ENCODE measurements around the gene GTPBP10.

The GTPBP10 gene

GRCh38 chr7:90412458-90413184 lies 66.1 kb downstream of the GTPBP10 start:
- Histone ChIP-seq H3K9ac (ENCODE audit: low read depth, low read length, poor library complexity) (no peak overlapping the region), H2BK5ac (ENCODE audit: low read length) (no peak overlapping the region), H3K79me1 (ENCODE audit: low read depth, low read length) (peaks cover 2% of the 10 kb centered on the region), H2BK120ac (ENCODE audit: low read depth, low read length) (no peak overlapping the region), H3K27me3 (ENCODE audit: control insufficient read depth in 3 of 3, insufficient read depth in 3 of 3, low read depth in 1 of 3, low read length in 3 of 3) (no peaks in the 10 kb centered on the region), H2BK15ac (ENCODE audit: low read length) (no peak overlapping the region), H3K27ac (replicated peaks; ENCODE audit: low read length) (no peak overlapping the region), H4K91ac (ENCODE audit: low read depth, low read length, poor library complexity) (no peak overlapping the region), H3K9me3 (replicated peaks in 1 of 2; ENCODE audit: control insufficient read depth in 2 of 2, insufficient read depth in 1 of 2, low read depth in 1 of 2, low read length in 2 of 2) (peaks cover 0 to 2% of the 10 kb centered on the region in 2 donors), H4K8ac (ENCODE audit: low read depth, low read length) (no peak overlapping the region), H3K14ac (ENCODE audit: low read length) (no peak overlapping the region), H3K4me1 (ENCODE audit: control insufficient read depth in 2 of 2, insufficient read depth in 1 of 2, low read depth in 1 of 2, low read length in 2 of 2) (no peaks in the 10 kb centered on the region), H3K18ac (ENCODE audit: low read length) (no peak overlapping the region), H3K36me3 (replicated peaks in 1 of 2; ENCODE audit: control insufficient read depth in 2 of 2, insufficient read depth in 2 of 2, low read length in 2 of 2) (peaks cover 9 to 74% of the 10 kb centered on the region in 2 donors), H3K4me2 (ENCODE audit: insufficient read depth, low read length, poor library complexity, severe bottlenecking) (no peak overlapping the region), H2AFZ (ENCODE audit: low read length) (no peak overlapping the region), H2BK12ac (ENCODE audit: low read length) (no peak overlapping the region), H2AK5ac (ENCODE audit: low read depth, low read length) (no peak overlapping the region), H3K4me3 (ENCODE audit: low read length in 2 of 2) (peak overlapping the region in 1 of 2 donors; percentile 49), H3K4ac (ENCODE audit: low read length) (no peak overlapping the region), H3K23ac (ENCODE audit: low read depth, low read length, poor library complexity) (no peak overlapping the region)
- no CpG with 5 or more reads among the region's 11 CpGs for WGBS, 2 donors (ENCODE audit: extremely low coverage in 2 of 2, insufficient read length in 2 of 2, insufficient replicate concordance in 1 of 2)
- DNase-seq (ENCODE audit: low spot score), result no peak

- H3K27me3 ChIP-seq (ENCODE audit: control insufficient read depth in 3 of 3, insufficient read depth in 3 of 3, low read depth in 1 of 3, low read length in 3 of 3), result no peaks in the 10 kb centered on the region
- H3K36me3 ChIP-seq (replicated peaks in 1 of 2; ENCODE audit: control insufficient read depth in 2 of 2, insufficient read depth in 2 of 2, low read length in 2 of 2), result peaks cover 8 to 68% of the 10 kb centered on the region in 2 donors
- no CpG with 5 or more reads among the region's 2 CpGs for WGBS, 2 donors (ENCODE audit: extremely low coverage in 2 of 2, insufficient read length in 2 of 2, insufficient replicate concordance in 1 of 2)
Observed at GRCh38 chr7:90413185-90413528, 66.6 kb downstream of the GTPBP10 start.

GRCh38 chr7:90421651-90422050 lies 75.1 kb downstream of the GTPBP10 start:
- Histone ChIP-seq H2BK15ac (ENCODE audit: low read length) (no peak overlapping the region), H2AK5ac (ENCODE audit: low read depth, low read length) (no peak overlapping the region), H3K27ac (replicated peaks; ENCODE audit: low read length) (no peak overlapping the region), H3K27me3 (ENCODE audit: control insufficient read depth in 3 of 3, insufficient read depth in 3 of 3, low read depth in 1 of 3, low read length in 3 of 3) (no peaks in the 10 kb centered on the region), H4K8ac (ENCODE audit: low read depth, low read length) (no peak overlapping the region), H2BK120ac (ENCODE audit: low read depth, low read length) (no peak overlapping the region), H3K4me3 (ENCODE audit: low read length in 2 of 2) (no peak overlapping the region), H3K4me2 (ENCODE audit: insufficient read depth, low read length, poor library complexity, severe bottlenecking) (no peak overlapping the region), H3K18ac (ENCODE audit: low read length) (no peak overlapping the region), H3K23ac (ENCODE audit: low read depth, low read length, poor library complexity) (no peak overlapping the region), H2BK12ac (ENCODE audit: low read length) (no peak overlapping the region), H2AFZ (ENCODE audit: low read length) (no peak overlapping the region), H3K4me1 (ENCODE audit: control insufficient read depth in 2 of 2, insufficient read depth in 1 of 2, low read depth in 1 of 2, low read length in 2 of 2) (no peaks in the 10 kb centered on the region), H3K79me1 (ENCODE audit: low read depth, low read length) (peaks cover 3% of the 10 kb centered on the region), H3K9ac (ENCODE audit: low read depth, low read length, poor library complexity) (no peak overlapping the region), H3K14ac (ENCODE audit: low read length) (no peak overlapping the region), H3K36me3 (replicated peaks in 1 of 2; ENCODE audit: control insufficient read depth in 2 of 2, insufficient read depth in 2 of 2, low read length in 2 of 2) (peaks cover 0 to 1% of the 10 kb centered on the region in 2 donors), H3K4ac (ENCODE audit: low read length) (no peak overlapping the region), H4K91ac (ENCODE audit: low read depth, low read length, poor library complexity) (no peak overlapping the region), H3K9me3 (replicated peaks in 1 of 2; ENCODE audit: control insufficient read depth in 2 of 2, insufficient read depth in 1 of 2, low read depth in 1 of 2, low read length in 2 of 2) (no peaks in the 10 kb centered on the region), H2BK5ac (ENCODE audit: low read length) (no peak overlapping the region)
- DNase-seq (ENCODE audit: low spot score), result no peak
- WGBS, 2 donors (ENCODE audit: extremely low coverage in 2 of 2, insufficient read length in 2 of 2, insufficient replicate concordance in 1 of 2), result no CpG with 5 or more reads among the region's 6 CpGs

More at GRCh38 chr7:90413185-90413528, 66.6 kb downstream of the GTPBP10 start:
- Histone ChIP-seq H4K8ac (ENCODE audit: low read depth, low read length) (no peak overlapping the region), H3K27ac (replicated peaks; ENCODE audit: low read length) (no peak overlapping the region), H3K4me1 (ENCODE audit: control insufficient read depth in 2 of 2, insufficient read depth in 1 of 2, low read depth in 1 of 2, low read length in 2 of 2) (no peaks in the 10 kb centered on the region), H4K91ac (ENCODE audit: low read depth, low read length, poor library complexity) (no peak overlapping the region), H2AK5ac (ENCODE audit: low read depth, low read length) (no peak overlapping the region), H2BK12ac (ENCODE audit: low read length) (no peak overlapping the region), H2BK120ac (ENCODE audit: low read depth, low read length) (no peak overlapping the region), H3K79me1 (ENCODE audit: low read depth, low read length) (peaks cover 2% of the 10 kb centered on the region), H3K23ac (ENCODE audit: low read depth, low read length, poor library complexity) (no peak overlapping the region), H3K4me3 (ENCODE audit: low read length in 2 of 2) (no peak overlapping the region), H3K9ac (ENCODE audit: low read depth, low read length, poor library complexity) (no peak overlapping the region), H3K9me3 (replicated peaks in 1 of 2; ENCODE audit: control insufficient read depth in 2 of 2, insufficient read depth in 1 of 2, low read depth in 1 of 2, low read length in 2 of 2) (peaks cover 0 to 2% of the 10 kb centered on the region in 2 donors), H3K4ac (ENCODE audit: low read length) (no peak overlapping the region), H3K14ac (ENCODE audit: low read length) (no peak overlapping the region), H3K18ac (ENCODE audit: low read length) (no peak overlapping the region), H2AFZ (ENCODE audit: low read length) (no peak overlapping the region), H2BK5ac (ENCODE audit: low read length) (no peak overlapping the region), H3K4me2 (ENCODE audit: insufficient read depth, low read length, poor library complexity, severe bottlenecking) (no peak overlapping the region), H2BK15ac (ENCODE audit: low read length) (no peak overlapping the region)
- DNase-seq (ENCODE audit: low spot score), result no peak

- H2AK5ac ChIP-seq (ENCODE audit: low read depth, low read length), result no peak overlapping the region
- H3K9ac ChIP-seq (ENCODE audit: low read depth, low read length, poor library complexity), result no peak overlapping the region
Observed at GRCh38 chr7:90424720-90425119, 78.2 kb downstream of the GTPBP10 start.

More at GRCh38 chr7:90424720-90425119, 78.2 kb downstream of the GTPBP10 start:
- Histone ChIP-seq H3K36me3 (replicated peaks in 1 of 2; ENCODE audit: control insufficient read depth in 2 of 2, insufficient read depth in 2 of 2, low read length in 2 of 2) (no peaks in the 10 kb centered on the region), H3K4me3 (ENCODE audit: low read length in 2 of 2) (no peak overlapping the region), H3K23ac (ENCODE audit: low read depth, low read length, poor library complexity) (no peak overlapping the region), H3K9me3 (replicated peaks in 1 of 2; ENCODE audit: control insufficient read depth in 2 of 2, insufficient read depth in 1 of 2, low read depth in 1 of 2, low read length in 2 of 2) (no peaks in the 10 kb centered on the region), H3K4me1 (ENCODE audit: control insufficient read depth in 2 of 2, insufficient read depth in 1 of 2, low read depth in 1 of 2, low read length in 2 of 2) (no peaks in the 10 kb centered on the region), H2AFZ (ENCODE audit: low read length) (no peak overlapping the region), H4K8ac (ENCODE audit: low read depth, low read length) (no peak overlapping the region), H3K4me2 (ENCODE audit: insufficient read depth, low read length, poor library complexity, severe bottlenecking) (no peak overlapping the region), H2BK5ac (ENCODE audit: low read length) (no peak overlapping the region), H3K27me3 (ENCODE audit: control insufficient read depth in 3 of 3, insufficient read depth in 3 of 3, low read depth in 1 of 3, low read length in 3 of 3) (no peaks in the 10 kb centered on the region), H3K79me1 (ENCODE audit: low read depth, low read length) (no peaks in the 10 kb centered on the region), H3K14ac (ENCODE audit: low read length) (no peak overlapping the region), H2BK120ac (ENCODE audit: low read depth, low read length) (no peak overlapping the region), H3K4ac (ENCODE audit: low read length) (no peak overlapping the region), H2BK15ac (ENCODE audit: low read length) (no peak overlapping the region), H2BK12ac (ENCODE audit: low read length) (no peak overlapping the region), H4K91ac (ENCODE audit: low read depth, low read length, poor library complexity) (no peak overlapping the region), H3K27ac (replicated peaks; ENCODE audit: low read length) (no peak overlapping the region), H3K18ac (ENCODE audit: low read length) (no peak overlapping the region)
- no CpG with 5 or more reads among the region's 3 CpGs for WGBS, 2 donors (ENCODE audit: extremely low coverage in 2 of 2, insufficient read length in 2 of 2, insufficient replicate concordance in 1 of 2)
- no peak for DNase-seq (ENCODE audit: low spot score)

Data from neuronal stem cell (in vitro differentiated cells).